Activated CD4-positive, alpha-beta T cell treated with anti-CD3 and anti-CD28 coated beads for 1 hour (primary cell): Measurements from ENCODE around the gene NEGR1.
"Not testable (repeated sequence)": the region's sequence is repeated elsewhere in the genome, so short reads cannot be mapped to it uniquely, and the experiment has no call there.

Experiments used
- DNase-seq: peaks from one replicate; pipeline ENCODE4 v3.0.0-alpha.2; 2020

NEGR1 gene

DNA sequence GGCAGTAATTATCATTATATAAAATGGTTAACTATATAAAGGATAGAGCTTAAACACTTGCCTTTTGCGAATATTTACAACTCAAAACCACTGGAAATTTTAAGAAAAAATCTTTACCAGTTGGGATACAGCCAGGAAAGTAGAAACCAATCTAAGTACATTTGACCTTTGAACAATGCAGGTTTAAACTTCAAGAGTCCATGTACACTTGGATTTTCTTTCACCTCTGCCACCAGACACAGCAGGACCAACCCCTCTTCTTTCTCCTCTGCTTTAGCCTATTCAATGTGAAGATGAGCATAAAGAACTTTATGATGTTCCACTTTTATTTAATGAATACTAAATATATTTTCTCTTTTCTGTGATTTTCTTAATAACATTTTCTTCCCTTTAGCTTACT is 361.1 kb downstream of the NEGR1 start:
- DNase-seq, result no peak

DNA sequence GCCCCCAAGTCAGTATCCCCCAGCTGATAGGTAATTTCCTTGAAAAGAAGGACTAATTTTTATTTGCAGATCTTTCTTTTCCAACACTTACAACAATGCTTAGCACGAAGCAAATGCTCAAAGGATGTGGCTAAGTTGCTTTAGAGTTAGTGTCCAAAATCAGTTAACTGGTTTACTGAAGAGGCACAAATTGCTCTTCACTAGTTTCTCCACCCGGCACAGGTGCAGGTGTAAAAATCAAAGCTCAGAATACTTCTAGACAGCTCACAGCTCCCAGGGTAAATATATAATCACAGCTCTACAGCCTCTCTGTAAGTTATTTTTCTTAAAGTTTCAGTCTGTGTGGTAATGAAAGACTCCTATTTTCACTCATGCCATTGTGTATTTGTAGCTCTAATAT is 361.8 kb downstream of the NEGR1 start:
- DNase-seq, result no peak

DNA sequence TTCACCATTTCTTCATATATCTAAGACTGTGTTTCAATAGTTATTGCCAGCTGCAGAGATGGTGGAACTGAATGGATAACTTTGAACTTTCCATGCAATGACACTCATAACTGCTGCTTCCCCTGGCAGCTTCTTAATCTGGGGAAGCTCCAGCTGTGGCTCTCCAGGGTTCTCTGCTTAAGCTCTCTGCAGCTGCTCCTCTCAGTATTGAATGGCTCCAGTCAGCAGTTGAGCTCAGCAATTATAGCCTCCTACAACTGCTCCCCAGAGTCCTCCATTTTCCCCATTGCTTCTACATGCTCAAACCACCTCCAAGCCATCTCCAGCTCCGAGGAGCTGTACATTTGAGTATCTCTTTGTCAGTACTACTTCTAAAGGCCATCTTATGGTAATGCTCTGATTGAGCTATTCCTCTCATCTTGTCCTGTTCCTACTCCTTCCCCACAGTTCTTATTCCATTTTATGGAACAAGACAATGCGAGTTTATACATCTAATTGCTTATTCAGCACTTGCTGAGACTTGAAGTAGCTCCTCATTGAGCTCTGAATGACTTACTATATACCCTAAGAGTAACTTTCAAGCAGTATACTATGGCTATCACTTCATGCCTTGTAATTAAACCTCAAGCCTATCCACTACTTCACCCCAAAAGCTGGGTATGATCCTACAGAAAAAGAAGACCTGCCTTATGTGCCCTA is 362.4 kb downstream of the NEGR1 start:
- no peak for DNase-seq

DNA sequence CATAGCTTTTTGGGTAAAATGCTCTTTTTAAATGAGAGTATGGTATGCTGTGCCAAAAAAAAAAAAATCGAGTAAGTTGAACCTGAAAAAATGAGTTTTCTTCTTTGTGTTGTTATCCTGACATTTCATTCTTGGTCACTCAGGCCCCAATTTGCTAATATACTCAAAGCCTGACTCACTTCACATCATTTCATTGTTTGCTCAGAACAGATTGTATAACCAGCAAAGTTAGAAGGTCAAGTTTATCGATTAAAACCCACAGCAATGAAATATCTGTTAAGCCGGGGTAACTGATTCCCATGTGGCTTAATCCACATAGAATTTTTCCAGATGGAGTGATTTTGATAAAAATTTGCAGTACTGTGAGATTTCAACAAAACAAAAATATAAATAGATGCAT is 363.7 kb downstream of the NEGR1 start:
- DNase-seq, result no peak

DNA sequence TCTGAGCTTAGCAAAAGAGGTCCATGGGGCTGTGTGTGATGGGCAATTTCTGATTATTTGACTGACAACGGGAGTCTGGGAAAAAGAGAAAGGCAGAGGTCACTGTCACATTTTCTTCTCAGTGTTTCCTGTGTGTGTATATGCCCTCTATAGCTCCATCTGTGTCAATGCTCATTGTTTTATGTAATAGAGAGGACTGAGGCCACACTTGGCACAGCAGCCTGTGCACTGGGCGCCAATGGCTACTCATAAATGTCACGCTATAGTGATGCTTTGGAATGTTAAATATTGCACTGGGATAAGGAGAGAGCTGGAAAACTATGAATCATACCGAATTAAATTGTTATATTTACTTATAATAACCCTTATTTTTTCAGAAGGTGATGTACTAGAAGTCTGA is 365.4 kb downstream of the NEGR1 start:
- DNase-seq, result no peak

DNA sequence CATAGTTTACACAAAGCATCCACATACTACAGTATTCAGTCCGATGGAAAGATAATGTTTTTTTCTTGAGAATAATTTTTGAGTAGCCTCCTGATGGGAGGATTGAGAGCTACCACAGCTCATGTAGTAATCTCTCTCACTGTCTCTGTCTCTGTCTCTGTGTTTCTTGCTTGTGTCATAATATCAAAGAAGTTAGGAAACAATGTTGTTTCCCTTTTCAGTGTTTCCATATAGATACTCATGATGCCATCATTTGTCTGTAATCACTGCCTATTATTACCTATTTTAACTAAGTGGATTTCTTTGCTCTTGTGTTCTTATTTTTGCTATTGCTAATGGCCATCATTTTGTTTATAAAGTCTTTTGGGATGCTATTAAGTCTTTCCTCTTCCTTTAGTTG is 367.7 kb downstream of the NEGR1 start:
- no peak for DNase-seq

DNA sequence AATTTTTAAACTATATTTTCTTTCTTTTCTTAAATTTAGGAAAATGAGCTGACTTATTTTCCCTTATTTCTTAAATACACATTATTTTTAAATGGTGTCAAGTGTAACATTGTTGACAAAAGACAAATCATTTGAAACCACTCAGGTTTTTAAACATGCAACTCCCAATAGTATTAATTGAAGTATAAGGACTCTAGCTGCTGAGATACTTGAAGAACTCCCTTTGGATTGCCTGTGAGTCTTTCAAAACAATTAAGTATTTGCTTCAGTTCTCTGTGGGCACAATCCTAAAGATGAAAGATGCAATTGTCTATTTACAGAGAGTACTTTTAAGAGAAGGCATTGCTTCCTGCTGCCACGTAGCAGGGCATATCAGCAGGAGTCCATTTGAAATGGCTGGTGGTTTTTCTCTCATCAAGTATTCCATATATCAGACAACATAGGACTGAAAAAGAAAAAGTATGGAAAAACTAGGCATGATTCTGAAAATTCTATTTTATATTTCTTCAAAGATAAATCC is 373.4 kb downstream of the NEGR1 start:
- DNase-seq, result no peak

DNA sequence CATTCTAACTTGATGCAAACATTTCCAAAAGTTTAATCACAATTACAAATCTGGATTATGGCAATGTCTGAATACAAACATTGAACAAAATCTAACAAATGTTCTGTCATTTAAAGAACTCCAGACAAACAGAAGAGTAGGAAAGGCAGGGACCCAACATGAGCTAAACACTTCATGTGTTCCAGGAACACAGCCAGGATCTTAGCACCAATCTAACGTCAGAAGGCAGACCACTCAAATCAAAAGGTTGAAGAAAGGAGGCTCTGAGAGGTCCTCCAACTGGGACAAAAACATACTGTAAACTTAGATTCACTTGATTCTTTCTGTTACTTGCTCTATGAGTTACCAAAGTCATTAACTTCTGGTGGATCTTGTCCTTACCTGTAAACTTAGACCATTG is 374.0 kb downstream of the NEGR1 start:
- DNase-seq, result no peak

DNA sequence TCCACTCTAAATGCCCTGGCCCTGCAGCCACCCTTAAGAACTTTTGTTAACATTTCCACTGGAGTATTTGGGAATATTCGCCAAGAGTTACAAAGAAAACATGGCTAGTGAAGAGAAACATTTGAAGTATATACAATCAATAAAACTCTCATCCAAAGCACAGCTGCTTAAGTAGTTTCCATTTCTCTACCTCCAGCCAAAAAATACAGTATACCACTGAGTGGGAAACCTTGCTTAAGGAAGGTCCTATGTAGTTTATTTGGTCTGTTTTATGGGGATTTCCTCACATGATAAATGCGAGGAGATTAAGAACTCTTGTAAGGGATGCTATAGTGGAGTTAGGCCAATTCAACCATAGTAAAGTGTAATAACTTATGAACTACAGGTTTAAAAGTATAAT is 382.5 kb downstream of the NEGR1 start:
- no peak for DNase-seq

DNA sequence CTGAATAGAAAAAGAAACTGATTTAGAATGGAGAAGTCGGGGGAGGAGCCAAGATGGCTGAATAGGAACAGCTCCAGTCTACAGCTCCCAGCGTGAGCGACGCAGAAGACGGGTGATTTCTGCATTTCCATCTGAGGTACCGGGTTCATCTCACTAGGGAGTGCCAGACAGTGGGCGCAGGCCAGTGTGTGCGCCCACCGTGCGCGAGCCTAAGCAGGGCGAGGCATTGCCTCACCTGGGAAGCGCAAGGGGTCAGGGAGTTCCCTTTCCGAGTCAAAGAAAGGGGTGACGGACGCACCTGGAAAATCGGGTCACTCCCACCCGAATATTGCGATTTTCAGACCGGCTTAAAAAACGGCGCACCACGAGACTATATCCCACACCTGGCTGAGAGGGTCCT is 394.2 kb downstream of the NEGR1 start:
- not testable (repeated sequence) for DNase-seq

DNA sequence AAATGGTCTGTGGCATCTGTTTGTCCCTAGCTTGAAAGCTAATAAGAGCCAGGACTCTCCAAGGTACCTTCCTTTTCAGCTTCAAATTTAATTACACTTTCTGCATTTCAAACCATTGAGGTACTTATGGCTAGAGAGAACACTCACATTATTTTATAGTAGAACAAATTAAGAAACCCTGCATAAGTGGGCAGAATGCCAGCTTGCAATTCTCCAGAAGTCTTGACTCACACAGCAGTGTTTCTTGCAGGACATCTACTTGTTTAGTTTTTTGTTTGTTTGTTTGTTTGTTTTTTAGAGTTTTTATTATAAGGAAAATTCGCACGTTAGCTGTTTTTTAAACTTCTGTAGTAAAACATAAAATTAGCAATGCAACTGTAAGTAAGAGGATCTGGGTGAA is 397.2 kb downstream of the NEGR1 start:
- no peak for DNase-seq

DNA sequence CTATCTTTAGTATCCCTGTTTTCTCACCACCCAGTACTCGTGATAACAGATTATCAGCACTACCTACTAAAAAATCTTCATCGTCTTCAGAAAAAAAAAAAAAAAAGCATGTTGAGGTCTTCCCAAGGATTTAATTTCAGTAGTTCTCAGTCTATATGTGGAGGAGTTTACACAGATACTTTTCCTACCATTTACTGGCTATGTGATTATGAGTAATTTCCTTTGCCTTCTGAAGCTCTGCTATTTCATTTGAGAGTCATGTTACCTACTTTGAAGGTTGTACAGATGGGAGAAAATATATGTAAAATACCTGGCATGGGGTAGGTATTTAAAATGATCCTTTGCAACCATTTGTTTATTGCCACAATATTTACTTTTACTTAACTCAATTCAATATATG is 399.7 kb downstream of the NEGR1 start:
- no peak for DNase-seq

DNA sequence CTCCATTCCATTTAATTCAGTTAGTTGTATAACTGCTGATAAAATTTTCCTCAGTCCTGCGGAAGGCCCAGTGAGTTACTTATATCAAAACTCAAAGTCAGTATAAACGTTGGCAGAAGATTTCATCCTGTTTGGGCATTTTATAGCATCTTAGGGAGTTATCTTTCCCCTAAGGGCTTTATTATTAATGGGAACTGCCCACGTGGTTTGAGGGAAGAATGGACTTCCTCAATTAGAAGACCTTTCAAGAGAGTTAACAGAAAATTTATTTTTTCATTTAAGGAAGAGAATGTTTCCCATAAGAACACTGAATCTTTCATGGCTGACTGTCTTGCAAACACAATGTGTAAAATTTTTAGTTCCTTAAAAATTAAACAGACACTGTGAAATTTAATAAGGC is 400.1 kb downstream of the NEGR1 start:
- no peak for DNase-seq

DNA sequence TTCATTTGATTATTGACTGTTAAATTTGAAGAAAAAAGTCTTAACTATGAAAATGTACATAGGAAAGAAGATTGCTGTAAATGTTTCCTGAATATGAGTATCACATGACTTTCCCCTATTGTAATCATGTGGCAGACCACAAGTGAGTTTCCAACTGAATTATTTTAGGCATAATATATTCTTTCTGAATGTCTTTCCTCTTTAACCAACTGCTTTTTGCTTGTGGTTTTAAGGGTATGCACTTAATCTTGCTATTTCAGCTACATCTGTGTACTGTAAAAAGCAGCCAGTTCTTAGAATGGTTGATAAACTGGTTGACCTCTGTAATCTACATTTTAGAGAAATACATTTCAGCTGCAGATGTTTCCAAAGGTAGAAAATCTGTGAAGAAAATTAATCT is 400.7 kb downstream of the NEGR1 start:
- no peak for DNase-seq

DNA sequence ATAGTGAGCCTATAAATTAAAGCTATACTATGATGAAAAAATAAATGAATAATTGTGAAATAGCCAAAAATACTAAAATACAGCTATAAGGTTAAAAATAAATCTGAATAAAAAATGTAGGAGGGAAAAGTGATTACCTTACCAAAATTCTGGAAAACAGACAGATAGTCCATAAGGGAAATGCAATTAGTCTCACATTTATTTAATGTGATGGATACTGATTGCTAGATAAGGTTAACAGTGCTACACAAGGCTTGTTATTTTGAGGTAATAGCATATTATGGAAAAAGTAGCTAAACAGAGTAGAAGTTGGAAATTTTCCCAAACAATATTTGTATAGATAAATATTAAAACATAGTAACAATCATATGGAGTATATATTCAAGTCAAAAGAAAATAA is 413.0 kb downstream of the NEGR1 start:
- DNase-seq, result no peak

DNA sequence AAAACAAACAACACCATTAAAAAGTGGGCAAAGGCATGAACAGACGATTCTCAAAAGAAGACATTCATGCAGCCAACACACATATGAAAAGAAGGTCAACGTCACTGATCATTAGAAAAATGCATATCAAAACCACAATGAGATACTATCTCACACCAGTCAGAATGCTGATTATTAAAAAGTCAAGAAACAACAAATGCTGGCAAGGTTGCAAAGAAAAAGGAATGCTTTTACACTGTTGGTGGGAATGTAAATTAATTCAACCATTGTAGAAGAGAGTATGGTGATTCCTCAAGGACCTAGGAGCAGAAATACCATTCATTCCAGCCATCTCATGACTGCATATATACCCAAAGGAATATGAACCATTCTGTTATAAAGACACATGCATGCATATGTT is 419.6 kb downstream of the NEGR1 start:
- DNase-seq, result no peak

DNA sequence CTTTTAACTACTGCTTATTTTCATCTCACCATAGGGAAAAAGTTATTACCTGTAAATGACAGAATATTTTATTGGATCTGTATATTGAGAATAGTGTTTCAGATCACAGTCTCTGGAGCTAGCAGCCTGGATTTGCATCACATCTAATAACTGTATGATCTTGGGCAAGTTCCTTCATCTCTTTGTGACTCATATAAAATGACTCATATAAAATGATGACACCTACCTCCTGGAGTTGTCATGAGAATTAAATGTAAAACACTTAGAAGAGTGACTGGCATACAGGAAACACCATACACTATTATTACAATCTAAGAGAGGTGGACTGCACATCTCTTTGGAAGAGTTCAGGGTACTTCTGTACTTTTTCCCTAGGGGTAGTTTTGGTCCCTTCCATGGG is 421.3 kb downstream of the NEGR1 start:
- DNase-seq, result no peak

DNA sequence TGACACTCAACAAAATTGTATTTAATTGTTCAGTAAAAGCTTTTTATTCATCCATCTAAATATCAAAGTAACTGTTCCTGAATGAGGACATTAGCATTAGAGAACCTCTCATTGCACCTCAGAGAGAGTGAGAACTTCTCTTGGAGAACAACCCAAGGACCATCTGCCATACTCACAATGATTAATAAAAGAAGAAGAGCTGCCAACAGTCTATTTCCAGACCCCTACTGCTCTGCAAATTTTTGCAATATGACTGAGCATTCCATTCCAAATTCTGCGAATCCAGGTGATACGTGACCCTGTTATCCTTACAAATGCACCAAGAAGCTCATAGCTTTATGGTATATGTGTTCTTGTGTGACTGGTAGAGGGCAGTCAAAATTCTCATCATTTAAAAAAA is 422.5 kb downstream of the NEGR1 start:
- no peak for DNase-seq

DNA sequence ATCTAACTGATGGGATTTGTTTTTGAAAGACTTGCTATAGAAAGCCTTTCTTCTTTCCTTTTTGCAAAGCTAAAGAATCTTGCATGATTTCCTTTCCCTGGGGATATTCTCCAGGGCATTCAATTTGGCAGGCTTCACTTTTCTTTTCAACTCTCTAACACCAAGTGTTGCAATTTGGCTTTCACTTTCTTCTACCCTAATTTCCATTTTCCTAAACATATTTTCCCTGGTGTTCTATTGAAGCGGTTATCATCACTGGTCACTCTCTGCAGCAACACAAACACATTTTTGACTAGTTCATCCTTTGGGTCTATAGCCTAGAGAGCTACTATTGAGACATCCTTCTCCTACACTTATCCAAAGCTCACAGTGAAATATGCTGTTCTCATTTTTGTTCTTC is 424.5 kb downstream of the NEGR1 start:
- DNase-seq, result no peak

DNA sequence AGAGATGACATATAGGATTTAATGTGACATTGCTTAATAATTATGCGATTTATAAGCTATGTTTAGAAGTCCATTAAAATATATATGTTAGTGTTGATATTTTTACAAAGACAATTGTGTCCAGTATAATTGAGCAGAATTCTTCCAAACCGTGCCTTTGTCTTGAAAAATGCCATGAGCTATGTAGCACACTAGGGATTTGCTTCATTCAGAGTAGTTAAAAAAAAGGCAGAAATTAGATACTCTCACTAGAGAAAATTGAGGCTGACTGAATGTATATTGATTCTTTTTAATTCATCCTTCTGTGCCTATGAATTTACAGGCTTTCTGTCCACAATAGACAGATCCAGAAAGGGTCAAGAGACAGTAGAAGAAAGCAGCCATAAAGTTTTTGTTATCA is 429.0 kb downstream of the NEGR1 start:
- DNase-seq, result no peak

DNA sequence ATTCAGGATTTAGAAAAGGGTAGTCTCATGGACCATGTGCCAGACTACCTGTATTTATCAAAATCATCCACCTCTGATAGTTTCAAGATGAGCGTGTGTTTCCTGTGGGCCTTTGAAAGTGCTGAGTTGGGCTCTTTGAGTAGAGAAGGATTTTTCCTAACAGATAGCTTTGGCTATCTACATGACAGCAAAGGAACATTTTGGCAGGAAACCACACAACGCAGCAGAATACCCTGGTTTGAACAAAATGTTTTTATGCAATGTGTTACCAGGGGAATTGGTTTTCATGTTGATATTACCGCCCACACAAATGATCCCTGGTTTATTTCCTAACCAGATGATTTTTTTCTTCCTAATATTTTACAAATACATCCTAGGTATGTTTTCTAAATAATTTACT is 431.4 kb downstream of the NEGR1 start:
- DNase-seq, result no peak

DNA sequence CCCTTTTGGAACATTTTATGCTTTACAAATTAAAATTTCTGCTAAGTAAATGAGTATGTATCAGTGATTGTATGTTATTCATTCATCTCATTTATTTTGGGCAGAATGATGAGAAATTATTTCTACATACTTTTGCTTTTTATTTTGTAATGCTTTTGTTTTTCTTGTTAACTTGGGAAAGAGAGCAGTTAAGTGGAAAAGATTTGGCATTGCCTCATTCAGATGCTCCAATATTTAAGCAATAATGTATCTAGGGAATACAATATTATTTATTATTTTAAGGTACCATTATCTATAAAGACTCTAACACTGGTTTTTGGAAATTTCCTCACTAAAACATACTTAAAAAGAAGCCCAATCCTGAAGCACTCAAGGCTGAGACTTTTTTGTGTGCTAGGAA is 431.8 kb downstream of the NEGR1 start:
- no peak for DNase-seq

DNA sequence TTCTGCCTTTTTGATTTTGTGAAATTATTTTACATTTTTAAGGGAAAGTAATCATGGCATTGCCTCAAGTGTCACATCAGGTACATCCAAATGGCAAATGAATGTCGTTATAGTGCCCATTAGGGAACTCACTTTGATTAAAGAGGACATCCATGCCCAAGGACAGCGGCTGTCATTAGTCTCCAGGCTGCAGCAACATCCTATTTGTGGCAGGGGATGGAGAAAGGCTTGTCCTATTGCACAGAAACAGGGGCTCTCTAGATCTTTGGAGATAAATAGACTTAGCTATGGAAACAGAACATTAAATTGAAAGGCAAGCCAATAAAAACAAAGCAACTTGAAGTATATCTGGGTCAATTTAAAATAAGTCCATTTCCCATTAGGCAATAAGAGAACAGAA is 439.3 kb downstream of the NEGR1 start:
- no peak for DNase-seq

DNA sequence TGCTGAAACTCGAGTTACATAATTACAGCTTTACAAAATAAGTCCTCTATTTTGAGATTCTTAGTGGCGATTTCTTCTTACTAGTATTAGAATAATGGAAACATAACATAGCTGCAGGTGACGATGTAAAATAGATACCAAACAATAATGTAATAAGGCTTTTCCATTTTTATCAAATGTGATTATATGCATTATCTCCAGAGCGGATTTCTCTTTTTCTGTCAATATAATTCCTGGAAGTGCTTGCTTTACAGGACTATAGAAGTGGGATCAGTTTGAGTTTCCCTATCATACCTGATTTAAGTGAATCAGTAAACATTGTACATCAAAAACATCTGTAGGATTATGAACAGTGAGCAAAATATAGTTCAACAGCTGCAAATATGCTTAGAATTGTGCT is 442.5 kb downstream of the NEGR1 start:
- DNase-seq, result no peak

DNA sequence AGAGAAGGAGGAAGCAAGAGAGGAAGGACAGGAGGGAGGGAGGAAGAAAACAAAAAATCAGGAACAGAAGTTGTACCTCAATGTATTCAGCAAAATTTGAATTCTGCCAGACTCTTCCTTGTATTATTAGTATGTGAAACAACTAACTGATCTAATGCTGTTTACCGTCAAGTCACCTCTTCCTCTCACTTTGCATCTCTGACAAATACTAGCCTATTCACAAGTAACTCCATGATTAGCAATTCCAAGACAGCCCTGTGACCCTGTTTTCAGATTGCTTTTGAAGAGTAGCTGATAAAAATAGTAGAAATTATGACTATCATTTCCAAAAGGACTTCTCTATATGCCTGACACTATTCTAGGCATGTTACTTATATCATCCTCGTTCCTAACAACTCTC is 445.4 kb downstream of the NEGR1 start:
- no peak for DNase-seq

DNA sequence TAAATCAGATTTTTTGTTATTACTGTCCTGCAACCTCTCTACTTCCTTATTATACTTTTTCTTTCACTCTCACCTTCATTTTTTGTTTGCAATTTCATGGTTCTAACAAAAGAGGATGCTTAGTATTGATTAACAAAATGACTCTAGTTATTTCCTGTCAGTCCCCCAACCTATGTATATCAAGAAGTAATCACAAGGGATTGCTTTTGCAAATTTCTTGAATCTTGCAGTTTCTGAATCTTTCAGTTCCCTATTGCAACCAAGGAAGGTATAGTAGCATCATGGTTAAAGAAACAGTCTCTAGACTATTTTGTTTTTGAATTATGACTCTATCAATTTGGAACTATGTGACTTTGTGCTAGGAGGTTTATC is 446.9 kb downstream of the NEGR1 start:
- no peak for DNase-seq
